Tibial nerve (tissue), 4 donors: ENCODE data around the gene PHC2. TPM values are rescaled to one million over a fixed set of nuclear protein-coding genes. Genes with fewer than 3 reads are reported as not detected.
A peak's percentile ranks its signal among the peaks of the same experiment; 100 is the strongest.

Experiments used
- DNase-seq, 2 donors: peaks; one replicate each; pipeline ENCODE4 v3.0.0-alpha.2; 2019; ENCODE audit warnings: low spot score in 2 of 2
- H3K27ac ChIP-seq, 4 donors: fragments of 200-600 bp; sonication (generic) in 3 of 4; one replicate each; pipeline ENCODE4 v1.5.1; 2017 to 2019; ENCODE audit warnings: mild to moderate bottlenecking in 1 of 4
- H3K27me3 ChIP-seq, 2 donors: fragments of 200-600 bp; sonication (generic) in 1 of 2; one replicate each; pipeline versions ENCODE4 v1.5.1 to v1.6.0; 2017 to 2019
- H3K36me3 ChIP-seq, 3 donors: fragments of 200-600 bp; sonication (generic); one replicate each; pipeline ENCODE4 v1.5.1; 2018 to 2019
- H3K4me1 ChIP-seq, 4 donors: fragments of 200-600 bp; sonication (generic) in 3 of 4; one replicate each; pipeline ENCODE4 v1.5.1; 2017 to 2019
- H3K4me3 ChIP-seq, 4 donors: fragments of 200-600 bp; sonication (generic) in 3 of 4; one replicate each; pipeline ENCODE4 v1.5.1; 2017 to 2019; ENCODE audit warnings: mild to moderate bottlenecking in 1 of 4, moderate library complexity in 1 of 4
- H3K9me3 ChIP-seq, 4 donors: fragments of 200-600 bp; sonication (generic) in 3 of 4; one replicate each; pipeline ENCODE4 v1.5.1; 2017 to 2019
- EP300 ChIP-seq, 2 donors: sonication (generic); formaldehyde crosslinking; IDR thresholded peaks; one replicate each; pipeline ENCODE4 v1.6.1; 2017; ENCODE audit warnings: antibody characterized with exemption in 2 of 2, mild to moderate bottlenecking in 1 of 2
- POLR2A ChIP-seq, 2 donors: fragments of 450-650 bp; IDR thresholded peaks; one replicate each; pipeline ENCODE4 v1.6.1; 2017; ENCODE audit warnings: antibody characterized with exemption in 2 of 2, mild to moderate bottlenecking in 2 of 2, moderate library complexity in 2 of 2
- WGBS, 2 donors: methylation state at CpG; one replicate each; pipeline ENCODE4 v1.1.5; 2018; 5-methylcytosine and 5-hydroxymethylcytosine counted together
- total RNA-seq, 4 donors: library from RNA; depleted of rRNA; stranded (reverse); fragments of >200 nt; gene quantifications; one replicate each; pipeline ENCODE4 v1.1.0, GENCODE V29; 2016
- TF ChIP-seq, protein P1 (sequence below), 5 experiments: fragments of 200-600 bp in 3 of 5; fragments of 450-650 bp in 2 of 5; sonication (generic) in 3 of 5; IDR thresholded peaks; one replicate each; pipeline ENCODE4 v1.5.1; 2016 to 2019; ENCODE audit warnings: antibody characterized with exemption in 5 of 5, mild to moderate bottlenecking in 3 of 5, moderate library complexity in 2 of 5

The PHC2 gene
- total RNA-seq, 4 donors from 2014 or later, result 152 to 458 (median 204) TPM

DNA sequence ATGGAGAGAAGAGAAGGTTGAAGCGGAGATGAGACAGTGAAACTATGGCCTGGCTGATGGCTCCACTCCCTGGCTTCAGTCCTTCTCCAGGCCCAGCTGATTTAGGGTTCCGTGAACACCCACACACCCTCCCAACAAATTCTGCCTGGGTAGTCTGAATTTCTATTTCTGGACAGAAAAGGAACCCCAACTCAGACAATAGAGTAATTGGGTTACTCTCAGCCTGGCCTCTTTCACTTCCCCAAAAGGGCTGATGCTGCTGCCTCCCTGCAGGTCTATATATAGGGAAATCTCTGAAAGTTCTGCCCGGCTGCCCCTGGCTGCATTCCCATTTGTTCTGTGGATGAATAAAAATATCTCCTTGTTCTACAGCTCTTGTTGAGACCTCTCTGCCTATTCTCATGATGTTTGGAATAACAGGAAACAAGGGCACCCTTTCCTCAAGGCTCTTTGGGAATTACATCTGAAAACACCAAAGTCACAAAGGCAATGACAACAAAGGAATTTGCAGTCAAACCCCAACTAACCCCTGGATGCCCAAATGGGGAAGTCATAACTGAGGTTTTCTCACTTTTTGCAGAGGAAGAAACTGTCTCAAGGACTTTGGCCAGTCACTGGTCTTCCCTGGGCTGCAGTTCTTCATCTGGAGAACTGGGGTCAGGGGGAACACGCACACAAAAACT is 30.2 kb upstream of the PHC2 start:
- Histone ChIP-seq H3K9me3 (no peaks in the 10 kb centered on the region), H3K27ac (peak overlapping the region in 1 of 4 donors; percentile 68), H3K36me3 (no peaks in the 10 kb centered on the region), H3K27me3 (no peaks in the 10 kb centered on the region), H3K4me3 (no peak overlapping the region), H3K4me1 (peaks cover 0 to 18% (median 0%) of the 10 kb centered on the region in 4 donors)
- WGBS, 2 donors, result 55 to 59% methylated on average over 4 of the region's 4 CpGs
- TF ChIP-seq, protein P1, sequence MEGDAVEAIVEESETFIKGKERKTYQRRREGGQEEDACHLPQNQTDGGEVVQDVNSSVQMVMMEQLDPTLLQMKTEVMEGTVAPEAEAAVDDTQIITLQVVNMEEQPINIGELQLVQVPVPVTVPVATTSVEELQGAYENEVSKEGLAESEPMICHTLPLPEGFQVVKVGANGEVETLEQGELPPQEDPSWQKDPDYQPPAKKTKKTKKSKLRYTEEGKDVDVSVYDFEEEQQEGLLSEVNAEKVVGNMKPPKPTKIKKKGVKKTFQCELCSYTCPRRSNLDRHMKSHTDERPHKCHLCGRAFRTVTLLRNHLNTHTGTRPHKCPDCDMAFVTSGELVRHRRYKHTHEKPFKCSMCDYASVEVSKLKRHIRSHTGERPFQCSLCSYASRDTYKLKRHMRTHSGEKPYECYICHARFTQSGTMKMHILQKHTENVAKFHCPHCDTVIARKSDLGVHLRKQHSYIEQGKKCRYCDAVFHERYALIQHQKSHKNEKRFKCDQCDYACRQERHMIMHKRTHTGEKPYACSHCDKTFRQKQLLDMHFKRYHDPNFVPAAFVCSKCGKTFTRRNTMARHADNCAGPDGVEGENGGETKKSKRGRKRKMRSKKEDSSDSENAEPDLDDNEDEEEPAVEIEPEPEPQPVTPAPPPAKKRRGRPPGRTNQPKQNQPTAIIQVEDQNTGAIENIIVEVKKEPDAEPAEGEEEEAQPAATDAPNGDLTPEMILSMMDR (IDR thresholded peaks at IDR 0.05), result no peak
- TF ChIP-seq POLR2A (IDR thresholded peaks at IDR 0.05) (no peak), EP300 (IDR thresholded peaks at IDR 0.05) (peak in 1 of 2 donors; percentile 44)
- peak in 1 of 2 donors; percentile 21 for DNase-seq

DNA sequence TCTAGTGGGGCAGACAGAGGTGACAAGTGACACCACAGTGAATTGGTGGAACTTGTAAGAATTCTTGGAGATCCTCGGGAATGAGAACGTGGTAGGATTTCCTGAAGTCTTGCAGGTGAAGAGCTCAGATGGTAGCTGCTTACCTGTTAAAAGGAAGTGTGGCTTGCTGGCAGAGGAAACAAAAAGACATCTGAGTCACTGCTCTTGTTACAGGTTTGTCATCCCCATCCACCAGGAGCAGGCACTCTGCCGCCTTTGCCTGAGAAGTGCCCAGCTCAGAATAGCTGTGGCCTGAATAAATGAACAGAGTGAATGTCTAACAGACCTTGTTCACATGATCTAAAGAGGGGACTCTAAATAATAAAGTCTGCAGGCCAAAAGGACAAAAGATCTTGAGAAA is 29.2 kb upstream of the PHC2 start:
- TF ChIP-seq EP300 (IDR thresholded peaks at IDR 0.05) (no peak), POLR2A (IDR thresholded peaks at IDR 0.05) (no peak)
- TF ChIP-seq, protein P1 (IDR thresholded peaks at IDR 0.05), result no peak
- H3K9me3 ChIP-seq, result no peaks in the 10 kb centered on the region
- no peaks in the 10 kb centered on the region for H3K27me3 ChIP-seq
- H3K4me1 ChIP-seq, result peaks cover 0 to 18% (median 0%) of the 10 kb centered on the region in 4 donors
- no peak for DNase-seq
- H3K4me3 ChIP-seq, result no peak overlapping the region
- H3K36me3 ChIP-seq, result no peaks in the 10 kb centered on the region
- 76 to 82% methylated on average over 3 of the region's 3 CpGs for WGBS, 2 donors
- H3K27ac ChIP-seq, result no peak overlapping the region

DNA sequence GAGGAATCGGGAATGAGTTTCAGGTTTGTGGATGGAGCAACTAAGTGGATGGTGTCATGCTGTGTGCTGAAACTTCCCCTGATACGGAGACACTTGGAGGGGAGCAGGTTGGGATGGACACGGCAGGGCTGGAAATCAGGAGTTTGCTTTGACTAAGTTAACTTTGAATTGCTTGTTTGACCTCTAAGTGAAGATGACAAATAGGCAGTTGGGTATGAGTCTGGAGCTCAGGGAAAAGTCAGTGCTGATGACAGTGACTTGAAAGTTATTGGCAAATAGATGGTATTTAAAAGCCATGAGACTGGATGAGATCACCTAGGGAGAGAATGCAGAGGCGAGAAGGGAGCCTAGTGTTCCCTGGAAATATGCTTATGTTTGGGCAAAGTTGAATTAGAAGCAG is 28.8 kb upstream of the PHC2 start:
- Histone ChIP-seq H3K36me3 (no peaks in the 10 kb centered on the region), H3K4me1 (peaks cover 0 to 18% (median 0%) of the 10 kb centered on the region in 4 donors), H3K9me3 (no peaks in the 10 kb centered on the region), H3K27me3 (no peaks in the 10 kb centered on the region), H3K27ac (no peak overlapping the region), H3K4me3 (no peak overlapping the region)
- no peak for TF ChIP-seq POLR2A (IDR thresholded peaks at IDR 0.05)
- no peak for TF ChIP-seq EP300 (IDR thresholded peaks at IDR 0.05)
- TF ChIP-seq, protein P1 (IDR thresholded peaks at IDR 0.05), result no peak
- DNase-seq, result no peak
- WGBS, 2 donors, result 83 to 86% methylated on average over 4 of the region's 4 CpGs

DNA sequence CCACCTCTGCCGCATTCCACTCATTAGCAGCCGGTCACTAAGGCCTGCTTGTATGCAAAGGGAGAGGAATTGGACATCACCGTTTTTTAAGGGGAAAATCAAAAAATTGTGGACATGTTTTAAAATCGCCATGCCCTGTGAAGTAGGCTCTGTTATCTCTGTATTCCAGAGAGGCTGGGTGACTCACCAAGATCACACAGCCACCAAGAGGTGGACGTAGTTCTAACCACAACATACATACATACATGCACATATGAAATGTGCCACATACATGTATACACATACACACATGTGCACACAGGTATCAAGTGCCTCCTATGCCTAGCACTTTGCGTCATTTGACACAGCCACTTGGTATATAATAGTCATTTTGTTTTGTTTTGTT is 25.6 kb upstream of the PHC2 start:
- no peak overlapping the region for H3K4me3 ChIP-seq
- no peaks in the 10 kb centered on the region for H3K9me3 ChIP-seq
- TF ChIP-seq POLR2A (IDR thresholded peaks at IDR 0.05), result no peak
- TF ChIP-seq EP300 (IDR thresholded peaks at IDR 0.05), result no peak
- H3K27ac ChIP-seq, result no peak overlapping the region
- DNase-seq, result no peak
- no peaks in the 10 kb centered on the region for H3K27me3 ChIP-seq
- no peaks in the 10 kb centered on the region for H3K36me3 ChIP-seq
- WGBS, 2 donors, result 81 to 86% methylated on average over 6 of the region's 6 CpGs
- peaks cover 0 to 11% (median 0%) of the 10 kb centered on the region in 4 donors for H3K4me1 ChIP-seq

DNA sequence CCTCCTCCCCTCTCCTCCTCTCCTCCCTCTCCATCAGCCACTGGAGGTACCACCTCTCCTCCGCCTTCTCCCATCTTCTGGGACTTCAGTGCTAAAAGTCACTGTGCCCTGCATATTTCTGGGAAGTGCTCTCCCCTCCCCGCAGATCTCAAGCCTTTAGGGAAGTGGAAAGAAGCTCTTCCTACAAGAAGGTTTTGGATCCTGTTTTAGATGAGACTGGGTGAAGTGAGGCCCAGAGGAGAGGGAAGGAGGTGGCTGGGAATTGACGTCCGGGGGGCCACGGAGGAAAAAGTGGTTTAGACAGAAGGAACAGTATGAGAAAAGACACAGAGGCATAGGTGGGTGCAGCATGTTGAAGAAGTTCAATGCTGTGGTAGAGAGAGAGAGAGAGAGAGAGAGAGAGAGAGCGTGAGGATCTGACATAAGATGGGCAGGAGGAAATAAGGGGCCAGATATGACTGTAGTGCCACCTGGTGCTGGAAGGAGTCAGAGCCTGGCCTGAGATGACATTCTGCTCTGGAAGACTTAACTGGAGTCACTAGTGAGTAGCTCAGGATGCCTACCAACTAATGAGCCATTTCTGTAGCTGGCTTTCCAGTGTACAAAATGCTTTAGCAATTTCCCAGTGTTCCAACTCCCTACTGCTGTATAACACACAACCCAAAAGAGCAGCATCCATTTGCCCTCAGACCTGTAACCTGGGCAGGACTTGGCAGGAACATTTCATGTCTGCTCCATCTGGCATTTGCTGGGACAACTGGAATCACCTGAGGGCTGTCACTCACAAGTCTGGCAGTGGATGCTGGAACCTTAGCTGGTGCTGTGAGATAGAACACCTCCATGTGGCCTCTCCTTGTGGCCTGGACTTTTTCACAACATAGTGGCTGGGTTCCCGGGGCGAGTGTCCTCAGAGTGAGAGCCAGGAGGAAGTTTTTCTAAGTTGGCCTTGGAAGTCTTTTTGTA is 24.9 kb upstream of the PHC2 start:
- Histone ChIP-seq H3K9me3 (no peaks in the 10 kb centered on the region), H3K4me3 (no peak overlapping the region), H3K27ac (no peak overlapping the region), H3K36me3 (no peaks in the 10 kb centered on the region), H3K4me1 (peaks cover 0 to 10% (median 0%) of the 10 kb centered on the region in 4 donors), H3K27me3 (no peaks in the 10 kb centered on the region)
- 43 to 47% methylated on average over 8 of the region's 8 CpGs for WGBS, 2 donors
- peak in 1 of 2 donors; percentile 50 for DNase-seq
- TF ChIP-seq POLR2A (IDR thresholded peaks at IDR 0.05), result no peak
- peak in 1 of 2 donors; percentile 15 for TF ChIP-seq EP300 (IDR thresholded peaks at IDR 0.05)
- TF ChIP-seq, protein P1 (IDR thresholded peaks at IDR 0.05), result peak in 4 of 5 experiments; percentile 22 to 66 (median 57)
